Sciatic nerve (tissue), 2 donors: ENCODE data around the gene SPTB. TPM values are rescaled to one million over a fixed set of nuclear protein-coding genes. Genes with fewer than 3 reads are reported as not detected.

Source experiments
- ATAC-seq: fragments of 200-7000 bp; cut with Tn5 transposase; one replicate; pipeline ENCODE4 v1.9.1; 2020; ENCODE audit warnings: mild to moderate bottlenecking, moderate library complexity
- DNase-seq: peaks from one replicate; pipeline ENCODE4 v3.0.0-alpha.2; 2020; ENCODE audit warnings: low spot score
- intact Hi-C: fragments of 100-400 bp; cut with DNase I; formaldehyde crosslinking; loops from one replicate; pipeline ENCODE4 v1.14.2; 2022
- total RNA-seq: library from RNA; stranded (reverse); fragmentation: NEBNext Ultra II Directional; extraction: Animal tissue kit (Norgen Biotek cat#: 25700); gene quantifications from one replicate; pipeline ENCODE4 v1.2.1, GENCODE V29; 2021
- donor health status: DM: no; HTN: no; CAD: no.
- donor health status: DM: no; HTN: no; CAD: no.

The SPTB gene
- total RNA-seq, 1 donor from 2014 or later, result 14.8 TPM

GRCh38 chr14:64891173-64891838, 11.6 kb upstream of the SPTB start:
- DNase-seq (no peak), ATAC-seq (no peak)
- intact Hi-C loops, result no loop called here

GRCh38 chr14:64889352-64889751, 9.6 kb upstream of the SPTB start:
- ATAC-seq (no peak), DNase-seq (no peak)
- intact Hi-C loops, result no loop called here

DNA sequence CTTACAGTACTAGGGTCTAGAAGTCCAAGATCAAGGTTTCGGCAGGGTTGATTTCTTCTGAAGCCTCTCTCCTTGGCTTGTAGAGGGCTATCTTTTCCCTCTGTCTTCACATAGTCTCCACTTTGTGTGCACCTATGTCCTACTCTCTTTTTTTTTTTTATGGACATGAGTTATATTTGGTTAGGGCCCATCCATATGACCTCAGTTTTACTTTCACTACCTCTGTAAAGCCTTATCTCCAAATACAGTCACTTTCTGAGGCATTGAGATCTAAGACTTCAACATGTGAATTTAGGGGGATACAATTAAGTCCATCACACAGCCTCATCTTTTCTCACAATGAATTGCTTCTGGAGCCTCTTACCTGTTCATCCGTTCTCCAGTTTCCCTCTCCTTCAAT, 5.9 kb upstream of the SPTB start:
- DNase-seq (no peak), ATAC-seq (no peak)
- intact Hi-C loops, result no loop called here

- ATAC-seq (peak; percentile 79), DNase-seq (peak; percentile 64)
- intact Hi-C loops, result no loop called here
Measured at GRCh38 chr14:64880221-64881121, 764 bp upstream of the SPTB start.

DNA sequence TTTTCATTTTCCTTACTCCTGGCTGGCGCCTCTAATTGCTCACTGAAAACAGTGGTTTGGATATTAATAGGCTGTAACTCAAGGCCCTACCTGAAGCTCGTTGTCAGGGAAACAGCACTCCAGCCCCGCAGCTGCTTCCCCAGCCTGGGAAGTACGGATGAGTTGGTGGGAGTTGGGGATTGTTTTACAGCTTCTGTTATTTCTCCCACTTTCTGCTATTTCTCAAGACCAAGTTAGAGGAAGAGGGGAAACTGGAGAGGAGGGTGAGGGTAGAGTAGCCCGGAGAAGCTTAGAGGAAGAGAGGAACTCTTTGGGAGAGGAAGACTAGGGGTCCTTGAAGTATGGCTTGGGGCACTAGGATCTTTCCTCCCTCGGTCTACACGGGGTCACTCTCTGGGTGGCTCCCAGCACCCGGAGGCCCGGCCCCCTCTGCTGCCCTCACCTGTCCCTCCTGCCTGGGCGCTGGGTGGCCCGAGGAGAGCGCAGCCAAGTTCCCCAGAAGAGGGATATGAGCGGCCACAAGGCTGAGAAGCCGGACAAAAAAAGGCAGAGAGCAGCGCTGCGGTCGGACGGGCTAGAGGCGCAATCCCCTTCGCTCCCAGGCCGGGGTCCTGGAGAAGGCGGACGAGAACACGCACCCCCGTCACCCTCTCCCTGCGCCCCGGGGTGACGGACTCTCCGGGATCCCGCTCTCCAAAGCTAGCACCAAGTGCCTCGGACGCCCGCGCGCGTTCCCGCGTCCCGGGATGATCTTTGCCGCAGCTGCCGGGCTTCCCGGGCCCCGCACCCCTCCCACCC, 671 bp downstream of the SPTB start:
- intact Hi-C loops, result no loop called here
- ATAC-seq (peak; percentile 40), DNase-seq (no peak)

DNA sequence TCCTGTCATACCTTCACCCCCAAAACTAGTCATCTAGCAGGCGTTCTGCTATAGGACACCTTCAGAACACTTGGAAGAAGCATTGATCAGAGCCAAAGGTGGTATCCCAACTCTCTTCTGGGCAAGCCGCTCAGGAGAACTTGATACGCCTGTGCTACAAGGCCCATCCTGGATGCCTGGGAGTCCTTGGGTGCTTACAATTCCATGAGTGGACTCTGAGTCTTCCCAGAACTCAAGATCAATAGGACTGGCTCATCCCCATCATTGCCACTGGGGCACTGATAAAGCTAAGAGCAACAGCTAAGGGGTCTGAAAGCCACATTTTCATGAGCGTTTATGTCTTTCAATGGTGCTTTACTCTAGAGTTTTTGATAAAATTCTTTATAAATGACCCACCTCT, 1.9 kb downstream of the SPTB start:
- no peak for DNase-seq
- ATAC-seq, result no peak
- intact Hi-C loops, result no loop called here

DNA sequence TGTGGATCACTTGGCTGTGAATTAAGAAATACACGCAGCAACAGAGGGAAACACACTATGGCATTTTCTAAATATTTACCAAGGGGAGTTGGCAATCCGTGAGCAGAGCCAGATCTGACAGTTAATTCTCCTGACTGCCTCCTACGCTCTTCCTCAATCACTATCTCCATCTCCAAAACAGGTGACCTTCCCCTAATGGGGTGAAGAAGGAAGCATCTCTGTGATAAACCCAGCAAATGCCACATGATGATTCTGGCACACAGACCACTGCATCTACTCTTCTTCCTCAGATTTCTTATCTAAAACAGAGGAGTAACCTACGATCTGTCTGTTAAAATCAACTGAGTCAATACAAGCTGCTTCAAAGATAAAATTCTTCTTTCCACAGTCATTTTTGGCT, 4.4 kb downstream of the SPTB start:
- no peak for DNase-seq
- no peak for ATAC-seq
- intact Hi-C loops, result no loop called here

GRCh38 chr14:64873506-64874219, 6.0 kb downstream of the SPTB start:
- DNase-seq (no peak), ATAC-seq (no peak)
- intact Hi-C loops, result no loop called here

- intact Hi-C loops, result no loop called here
- no peak for ATAC-seq
- no peak for DNase-seq
Measured at GRCh38 chr14:64871344-64871743, 8.4 kb downstream of the SPTB start.

DNA sequence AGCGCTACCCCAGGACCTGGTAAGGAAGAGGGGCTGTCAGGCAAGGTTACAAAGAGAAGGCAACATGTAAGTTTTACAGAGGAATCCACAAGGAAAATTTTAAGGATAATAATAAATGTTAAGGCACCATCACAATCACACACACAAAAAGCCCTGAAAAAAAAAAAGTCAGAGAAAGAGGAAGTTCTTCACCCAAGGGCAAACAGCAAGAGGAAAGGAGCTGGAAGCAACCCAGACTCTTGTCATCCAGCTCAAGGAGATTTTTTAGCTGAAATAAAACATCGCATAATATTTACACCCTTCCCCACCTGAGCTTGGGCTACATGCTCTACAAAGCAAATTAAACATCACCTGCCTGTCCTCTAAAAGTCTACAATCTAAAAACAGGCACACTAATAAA, 9.5 kb downstream of the SPTB start:
- no peak for DNase-seq
- ATAC-seq, result no peak
- intact Hi-C loops, result no loop called here

DNA sequence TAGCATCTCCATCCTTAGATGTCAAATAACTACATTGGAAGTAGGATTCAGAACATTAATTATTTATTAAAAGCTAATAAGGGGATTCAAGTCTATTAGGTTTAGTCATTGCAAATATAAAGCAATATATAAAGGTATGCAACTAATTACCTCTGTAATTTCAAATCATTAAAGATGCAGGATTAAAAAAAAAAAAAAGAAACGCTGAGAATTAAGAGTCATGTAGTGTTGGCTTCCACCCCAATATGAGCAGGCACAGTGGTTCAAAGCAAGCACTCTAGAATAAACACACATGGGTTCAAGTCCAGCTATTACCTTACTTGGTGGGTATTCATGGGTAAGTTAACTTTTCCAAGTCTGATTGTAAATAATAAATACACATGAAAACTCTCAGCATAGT, 10.9 kb downstream of the SPTB start:
- no peak for DNase-seq
- ATAC-seq, result no peak
- intact Hi-C loops, result no loop called here

DNA sequence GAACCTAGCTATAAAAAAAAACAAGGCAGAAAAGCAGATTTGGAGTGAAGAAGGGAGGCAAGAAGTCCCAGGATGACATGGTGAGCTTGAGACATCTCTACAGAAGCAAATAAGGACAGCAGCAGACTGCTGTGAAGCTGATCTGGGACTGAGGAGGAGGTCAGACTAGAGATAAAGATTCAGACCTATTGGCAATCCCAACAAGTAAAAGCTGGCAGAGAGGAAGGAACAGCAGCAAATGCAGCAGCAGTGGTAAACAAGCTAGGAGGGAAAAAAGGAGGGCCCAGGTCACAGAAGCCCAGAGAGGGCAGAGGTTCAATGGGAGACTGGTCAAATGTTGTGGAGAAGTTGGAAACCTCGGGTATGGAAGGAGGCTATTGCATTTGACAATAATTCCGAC, 11.3 kb downstream of the SPTB start:
- intact Hi-C loops, result no loop called here
- ATAC-seq, result no peak
- DNase-seq, result no peak

DNA sequence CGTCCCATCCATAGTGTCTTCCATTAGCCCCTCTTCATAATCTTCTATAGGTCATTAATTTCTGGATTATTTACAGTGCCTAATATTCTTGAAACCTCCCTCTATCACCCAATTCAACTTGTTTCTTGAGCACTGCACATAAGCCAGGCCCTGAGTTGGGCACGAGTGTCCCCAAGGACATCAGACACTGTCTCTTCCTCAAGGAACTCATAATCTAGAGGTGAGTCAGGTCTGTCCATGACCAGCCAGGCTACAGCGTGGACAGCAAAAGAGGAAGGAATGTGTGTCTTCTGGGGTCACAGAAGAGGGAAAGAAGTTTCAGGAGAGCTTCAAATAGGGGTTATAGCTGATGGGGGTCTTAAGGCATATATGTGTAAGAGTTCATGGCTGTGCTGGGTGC, 12.5 kb downstream of the SPTB start:
- DNase-seq (no peak), ATAC-seq (no peak)
- intact Hi-C loops, result no loop called here

- intact Hi-C loops, result no loop called here
- no peak for ATAC-seq
- no peak for DNase-seq
Measured at GRCh38 chr14:64865992-64866391, 13.7 kb downstream of the SPTB start.

- no peak for DNase-seq
- ATAC-seq, result no peak
- intact Hi-C loops, result no loop called here
Measured at GRCh38 chr14:64865109-64865508, 14.6 kb downstream of the SPTB start.

DNA sequence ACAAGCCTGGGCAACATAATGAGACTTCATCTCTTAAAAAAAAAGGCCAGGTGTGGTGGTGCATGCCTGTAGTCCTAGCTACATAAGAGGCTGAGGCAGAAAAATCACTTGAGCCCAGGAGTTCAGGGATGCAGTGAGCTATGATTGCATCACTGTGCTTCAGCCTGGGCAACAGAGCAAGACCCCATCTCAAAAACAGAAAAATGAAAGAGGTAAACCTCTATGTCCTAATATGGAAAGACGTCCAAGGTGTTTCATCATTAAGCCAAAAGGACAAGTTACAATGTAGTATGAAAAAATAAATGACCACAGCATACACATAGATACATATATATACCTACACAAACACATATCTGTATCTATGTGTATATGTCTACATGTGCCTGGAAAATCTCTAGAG, 15.4 kb downstream of the SPTB start:
- no peak for ATAC-seq
- no peak for DNase-seq
- intact Hi-C loops, result no loop called here

GRCh38 chr14:64861916-64862315, 17.8 kb downstream of the SPTB start:
- ATAC-seq, result no peak
- DNase-seq, result no peak

GRCh38 chr14:64860039-64860438, 19.7 kb downstream of the SPTB start:
- ATAC-seq, result no peak
- intact Hi-C loops, result no loop called here
- DNase-seq, result no peak

More at GRCh38 chr14:64861916-64862315, 17.8 kb downstream of the SPTB start:
- intact Hi-C loops, result no loop called here
